ENCODE data around the gene RAB6A. TPM values are rescaled to one million over a fixed set of nuclear protein-coding genes. Genes with fewer than 3 reads are reported as not detected.

RAB6A gene
- polyA plus RNA-seq, 6 donors from 2014 or later = 73.5 to 94.5 (median 84.2) TPM

DNA sequence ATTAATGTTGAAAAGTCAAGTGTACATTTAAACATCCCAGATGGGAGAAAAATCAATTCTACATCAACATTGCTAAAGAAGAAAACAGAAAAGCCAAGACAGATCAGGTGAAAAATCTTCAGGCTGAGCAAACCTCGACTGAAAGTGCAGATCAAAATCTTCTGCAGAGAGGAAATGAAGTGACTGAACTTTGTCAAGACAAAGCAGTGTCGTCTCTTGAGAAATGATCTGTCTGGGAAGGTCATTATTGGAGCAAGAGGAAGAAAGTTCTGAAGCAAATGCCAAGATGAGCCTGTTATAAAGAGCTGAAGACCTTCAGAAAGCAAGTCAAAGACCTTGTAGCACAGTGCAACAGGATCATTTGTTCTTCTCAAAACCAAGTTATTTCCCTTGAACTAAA lies 120.3 kb downstream of the RAB6A start:
- DNase-seq = no peak
- no peak for ATAC-seq (ENCODE audit: low read depth in 2 of 2)

DNA sequence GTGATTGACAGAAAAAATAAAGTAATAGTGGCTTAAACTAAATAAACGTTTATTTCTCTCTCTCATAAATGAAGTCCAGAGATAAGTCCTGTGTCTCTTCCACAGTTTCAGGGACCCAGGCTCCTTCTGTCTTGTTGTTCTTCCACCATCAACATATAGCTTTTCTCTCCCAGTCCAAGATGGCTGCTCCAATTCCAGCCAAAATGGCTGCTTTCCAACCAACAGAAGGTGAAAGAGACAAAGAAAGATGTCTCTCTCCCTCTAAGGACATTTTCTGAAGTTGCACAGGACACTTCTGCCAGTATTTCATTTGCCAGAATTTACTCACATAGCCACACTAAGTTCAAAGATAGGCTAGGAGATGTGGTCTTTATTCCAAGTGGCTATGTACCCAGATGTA lies 123.9 kb downstream of the RAB6A start:
- DNase-seq (no peak), ATAC-seq (ENCODE audit: low read depth in 2 of 2) (no peak)
- peaks cover 0 to 8% (median 3%) of the 10 kb centered on the region in 7 donors for H3K9me3 Mint-ChIP-seq
- no peak overlapping the region for H3K27ac Mint-ChIP-seq
- no peak overlapping the region for H3K4me3 Mint-ChIP-seq
- H3K27me3 Mint-ChIP-seq = peaks cover 0 to 6% (median 6%) of the 10 kb centered on the region in 3 donors
- no peaks in the 10 kb centered on the region for H3K4me1 Mint-ChIP-seq
- H3K36me3 Mint-ChIP-seq = no peaks in the 10 kb centered on the region

More for the DNA sequence above, 120.3 kb downstream of the RAB6A start:
- Mint-ChIP-seq H3K36me3 (no peaks in the 10 kb centered on the region), H3K9me3 (no peaks in the 10 kb centered on the region), H3K4me3 (no peak overlapping the region), H3K27ac (no peak overlapping the region), H3K27me3 (peaks cover 0 to 20% (median 14%) of the 10 kb centered on the region in 3 donors), H3K4me1 (peaks cover 0 to under 1% (median 0%) of the 10 kb centered on the region in 3 donors)

DNA sequence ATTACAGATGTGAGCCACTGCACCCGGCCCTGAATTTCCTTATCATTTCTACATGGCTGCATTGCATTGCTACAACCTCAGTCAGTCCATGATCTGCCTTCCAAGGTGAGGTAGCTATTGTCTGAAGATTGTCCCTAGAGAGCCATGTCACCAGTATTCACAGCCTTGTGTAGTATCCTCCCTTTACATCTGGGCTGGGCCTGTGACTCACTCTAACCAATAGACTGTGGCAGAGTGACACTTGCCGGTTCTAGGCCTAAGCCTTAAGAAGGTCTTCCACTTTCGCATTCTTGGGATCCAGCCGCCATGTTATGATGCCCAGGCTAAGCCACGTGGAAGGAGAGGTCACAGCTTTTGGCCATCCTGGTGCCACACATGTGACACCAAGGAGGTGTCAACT lies 124.6 kb downstream of the RAB6A start:
- H3K27me3 Mint-ChIP-seq = peaks cover 0 to 6% (median 6%) of the 10 kb centered on the region in 3 donors

DNA sequence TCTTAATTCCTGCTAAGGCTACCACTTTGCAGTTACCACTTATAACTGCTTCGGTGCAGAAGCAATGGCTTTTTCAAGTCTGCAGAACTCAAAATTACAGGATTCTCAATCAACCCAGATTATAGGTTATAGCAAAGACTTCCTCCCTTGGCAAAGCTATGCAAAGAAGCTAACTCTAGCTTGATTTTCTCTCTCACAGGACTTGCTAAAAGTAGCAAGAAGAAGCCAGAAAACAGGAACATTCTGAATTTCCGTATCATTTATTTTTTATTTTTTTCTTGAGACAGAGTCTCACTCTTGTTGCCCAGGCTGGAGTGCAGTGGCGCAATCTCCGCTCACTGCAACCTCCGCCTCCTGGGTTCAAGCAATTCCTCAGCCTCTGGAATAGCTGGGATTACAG lies 125.2 kb downstream of the RAB6A start:
- H3K36me3 Mint-ChIP-seq = no peaks in the 10 kb centered on the region
- no peak overlapping the region for H3K27ac Mint-ChIP-seq
- no peak overlapping the region for H3K4me3 Mint-ChIP-seq
- DNase-seq (no peak), ATAC-seq (ENCODE audit: low read depth in 2 of 2) (no peak)
- peaks cover 0 to 6% (median 5%) of the 10 kb centered on the region in 3 donors for H3K27me3 Mint-ChIP-seq
- H3K4me1 Mint-ChIP-seq = no peaks in the 10 kb centered on the region
- peaks cover 0 to 15% (median 3%) of the 10 kb centered on the region in 7 donors for H3K9me3 Mint-ChIP-seq

More for the DNA sequence above, 124.6 kb downstream of the RAB6A start:
- DNase-seq (no peak), ATAC-seq (ENCODE audit: low read depth in 2 of 2) (no peak)
- H3K36me3 Mint-ChIP-seq = no peaks in the 10 kb centered on the region
- peaks cover 0 to 13% (median 3%) of the 10 kb centered on the region in 7 donors for H3K9me3 Mint-ChIP-seq
- no peak overlapping the region for H3K4me3 Mint-ChIP-seq
- no peaks in the 10 kb centered on the region for H3K4me1 Mint-ChIP-seq
- H3K27ac Mint-ChIP-seq = no peak overlapping the region

DNA sequence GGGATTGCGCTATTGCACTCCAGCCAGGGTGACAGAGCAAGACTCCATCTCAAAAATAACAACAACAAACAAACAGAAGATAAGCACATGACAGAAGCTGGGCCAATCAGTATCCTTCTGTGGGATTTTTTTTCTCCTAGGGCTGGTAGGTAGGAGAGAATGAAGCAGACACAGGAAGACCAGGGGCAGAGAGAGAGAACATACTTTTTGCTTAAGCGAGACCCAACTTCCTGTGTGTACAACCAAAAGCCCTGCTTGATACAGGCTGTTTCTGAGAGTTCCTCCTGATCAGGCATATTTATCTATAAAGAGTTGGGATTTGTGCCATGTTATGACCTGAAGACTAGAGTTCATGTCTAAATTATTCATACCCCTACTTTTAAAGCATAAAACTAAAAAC lies 126.9 kb downstream of the RAB6A start:
- ATAC-seq (ENCODE audit: low read depth in 2 of 2) = no peak
- no peak overlapping the region for H3K4me3 Mint-ChIP-seq
- peaks cover 0 to 17% (median 3%) of the 10 kb centered on the region in 7 donors for H3K9me3 Mint-ChIP-seq
- DNase-seq = no peak
- no peak overlapping the region for H3K27ac Mint-ChIP-seq
- no peaks in the 10 kb centered on the region for H3K36me3 Mint-ChIP-seq
- no peaks in the 10 kb centered on the region for H3K27me3 Mint-ChIP-seq
- no peaks in the 10 kb centered on the region for H3K4me1 Mint-ChIP-seq

DNA sequence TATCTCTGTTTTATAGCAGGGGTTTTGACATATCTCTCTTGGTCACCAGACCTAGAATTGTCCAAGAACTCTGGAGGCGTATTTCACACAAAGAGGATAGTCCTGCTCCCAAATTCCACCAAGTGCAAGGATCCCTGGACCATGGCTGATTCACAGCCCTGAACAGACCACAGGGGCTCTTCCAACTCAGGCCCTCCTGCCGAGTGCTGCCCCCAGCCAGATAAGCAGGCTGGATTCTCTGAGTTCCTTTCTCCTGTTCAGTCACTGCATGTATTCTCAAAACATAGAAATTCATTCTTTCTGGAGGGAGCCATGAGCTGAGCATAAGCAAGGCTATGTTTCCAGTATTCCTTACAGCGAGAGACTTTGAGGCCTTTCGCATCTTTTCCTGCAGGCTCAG lies 127.9 kb downstream of the RAB6A start:
- ATAC-seq (ENCODE audit: low read depth in 2 of 2) = no peak
- DNase-seq = no peak
- Mint-ChIP-seq H3K4me1 (no peaks in the 10 kb centered on the region), H3K4me3 (no peak overlapping the region), H3K27me3 (no peaks in the 10 kb centered on the region), H3K36me3 (no peaks in the 10 kb centered on the region), H3K27ac (no peak overlapping the region), H3K9me3 (peaks cover 0 to 17% (median 3%) of the 10 kb centered on the region in 7 donors)

DNA sequence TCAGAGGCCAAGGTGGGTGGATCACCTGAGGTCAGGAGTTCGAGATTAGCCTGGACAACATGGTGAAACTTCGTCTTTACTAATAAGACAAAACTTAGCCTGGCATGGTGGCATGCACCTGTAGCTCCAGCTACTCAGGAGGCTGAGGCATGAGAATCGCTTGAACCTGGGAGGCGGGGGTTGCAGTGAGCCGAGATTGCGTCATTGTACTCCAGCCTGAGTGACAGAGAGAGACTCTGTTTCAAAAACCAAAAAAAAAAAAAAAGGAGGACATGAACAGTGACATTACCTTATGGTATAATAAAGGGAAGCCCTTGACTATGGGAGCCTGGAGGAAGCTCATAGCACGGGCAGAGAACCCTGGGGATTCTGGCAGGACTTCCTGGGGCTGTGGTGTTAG lies 131.0 kb downstream of the RAB6A start:
- H3K36me3 Mint-ChIP-seq = no peaks in the 10 kb centered on the region
- H3K27me3 Mint-ChIP-seq = peaks cover 0 to 4% (median 1%) of the 10 kb centered on the region in 3 donors
- H3K4me1 Mint-ChIP-seq = peaks cover 0 to 5% (median 4%) of the 10 kb centered on the region in 3 donors
- H3K9me3 Mint-ChIP-seq = peaks cover 0 to 17% (median 3%) of the 10 kb centered on the region in 7 donors
- DNase-seq (no peak), ATAC-seq (ENCODE audit: low read depth in 2 of 2) (no peak)
- no peak overlapping the region for H3K4me3 Mint-ChIP-seq
- no peak overlapping the region for H3K27ac Mint-ChIP-seq

DNA sequence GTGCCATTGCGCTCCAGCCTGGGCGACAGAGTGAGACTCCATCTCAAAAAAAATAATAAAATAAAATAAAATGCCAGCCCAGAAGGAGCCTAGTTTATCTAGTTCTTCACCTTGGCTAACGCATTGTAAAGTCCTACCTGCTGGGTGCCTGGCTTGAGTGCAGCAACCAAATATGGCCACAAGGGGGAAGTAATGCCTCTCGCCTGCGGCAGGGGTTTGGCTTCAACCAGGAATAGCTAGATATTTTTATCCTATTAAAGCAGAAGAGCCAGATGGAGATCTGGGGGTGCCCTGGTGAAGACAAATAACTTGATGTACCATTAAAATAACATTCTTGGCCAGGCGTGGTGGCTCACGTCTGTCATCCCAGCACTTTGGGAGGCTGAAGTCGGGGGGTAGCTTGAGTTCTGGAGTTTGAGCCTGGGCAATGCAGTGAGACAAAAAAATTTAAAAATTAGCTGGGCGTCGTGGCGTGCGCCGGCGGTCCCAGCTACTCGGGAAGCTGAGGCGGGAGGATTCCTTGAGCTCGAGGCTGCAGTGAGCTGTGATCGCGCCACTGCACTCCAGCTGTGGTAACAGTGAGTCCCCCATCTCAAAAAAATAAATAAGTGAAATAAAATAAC lies 135.1 kb downstream of the RAB6A start:
- H3K4me1 Mint-ChIP-seq = peaks cover 14 to 18% (median 17%) of the 10 kb centered on the region in 3 donors
- ATAC-seq (ENCODE audit: low read depth in 2 of 2) (peak; percentile 76 to 82), DNase-seq (peak; percentile 48)
- no peak overlapping the region for H3K4me3 Mint-ChIP-seq
- peaks cover 14 to 18% (median 16%) of the 10 kb centered on the region in 3 donors for H3K27me3 Mint-ChIP-seq
- peak overlapping the region in 2 of 6 donors; percentile 32 to 39 for H3K27ac Mint-ChIP-seq
- H3K9me3 Mint-ChIP-seq = peaks cover 0 to 3% (median 0%) of the 10 kb centered on the region in 7 donors
- no peaks in the 10 kb centered on the region for H3K36me3 Mint-ChIP-seq

Other genes starting within 250 kb of the RAB6A start
- gene FAM168A, start 163.0 kb downstream of the RAB6A start, polyA plus RNA-seq (ENCODE audit: low read depth in 6 of 6) = 1 to 10 TPM in 5 of 6 donors, under 1 TPM in 1; 0.04 to 4.1 (median 2.4) TPM
- 10 to 100 TPM in 2 of 6 donors, 1 to 10 TPM in 4; 3.8 to 15.6 (median 8.5) TPM for gene PLEKHB1, start 114.5 kb downstream of the RAB6A start, polyA plus RNA-seq (ENCODE audit: low read depth in 6 of 6)
- 10 to 100 TPM; 54.8 to 91.9 (median 60.3) TPM for gene MRPL48, start 26.8 kb upstream of the RAB6A start, polyA plus RNA-seq (ENCODE audit: low read depth in 6 of 6)
- 10 to 100 TPM; 41.6 to 83.9 (median 65.2) TPM for gene COA4, start 115.8 kb upstream of the RAB6A start, polyA plus RNA-seq (ENCODE audit: low read depth in 6 of 6)
- 10 to 100 TPM; 11.5 to 22.5 (median 16.0) TPM for gene PAAF1, start 115.9 kb upstream of the RAB6A start, polyA plus RNA-seq (ENCODE audit: low read depth in 6 of 6)
- gene DNAJB13, start 190.0 kb upstream of the RAB6A start, polyA plus RNA-seq (ENCODE audit: low read depth in 6 of 6) = under 1 TPM in 4 of 6 donors, not detected in 2; 0.32 to 0.72 (median 0.37) TPM
- gene UCP2, start 221.8 kb upstream of the RAB6A start, polyA plus RNA-seq (ENCODE audit: low read depth in 6 of 6) = 1,000 to 10,000 TPM; 1,601 to 2,628 (median 2,020) TPM
- gene UCP3, start 248.0 kb upstream of the RAB6A start, polyA plus RNA-seq (ENCODE audit: low read depth in 6 of 6) = under 1 TPM in 3 of 6 donors, not detected in 3; 0.09 to 0.31 (median 0.11) TPM

All from naive B cell (primary cell).